IPS-11a (cell line): ENCODE measurements around the gene GLIPR2.
"Not testable (repeated sequence)": the region's sequence is repeated elsewhere in the genome, so short reads cannot be mapped to it uniquely, and the experiment has no call there.

Source experiments
- H3K4me3 ChIP-seq: one replicate; pipeline ENCODE4 v1.5.1; 2013; ENCODE audit warnings: low read depth, low read length, control low read depth

The GLIPR2 gene

DNA sequence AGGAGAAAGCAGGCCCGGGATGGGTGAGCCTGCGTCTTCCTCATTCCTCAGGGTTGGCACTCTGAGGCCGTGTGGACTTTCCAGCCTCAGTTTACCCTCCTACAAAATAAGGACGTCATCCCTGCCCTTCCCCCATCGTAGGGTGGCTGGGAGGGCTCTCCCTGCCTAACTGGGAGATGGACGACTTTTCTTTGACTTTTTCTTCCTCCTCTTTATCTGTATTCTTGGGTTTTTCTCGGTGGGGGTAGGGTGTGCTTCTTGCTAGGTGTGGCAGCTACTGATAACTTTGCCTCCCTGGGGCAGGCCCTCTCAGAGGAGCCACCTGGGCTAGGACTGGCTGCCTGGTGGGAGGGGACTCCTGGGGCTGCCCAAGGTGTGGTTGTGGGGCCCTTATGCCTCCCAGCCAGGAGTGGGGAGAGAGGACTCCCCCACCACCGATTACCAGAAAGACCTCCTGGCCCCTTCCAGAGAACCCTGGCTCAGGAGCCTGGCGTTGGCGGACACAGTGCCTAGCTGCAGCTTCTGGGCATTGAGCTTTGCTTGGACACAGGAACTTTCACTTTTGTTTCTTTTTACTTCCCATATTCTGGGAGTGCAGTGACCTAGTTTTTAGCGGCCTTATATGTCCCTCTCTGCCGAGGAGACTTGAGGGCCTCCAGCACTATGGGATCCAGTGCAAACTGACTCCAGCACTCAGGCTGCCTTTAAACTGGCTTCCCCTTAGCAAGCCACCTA, 6.1 kb downstream of the GLIPR2 start:
- H3K4me3 ChIP-seq: no peak overlapping the region

DNA sequence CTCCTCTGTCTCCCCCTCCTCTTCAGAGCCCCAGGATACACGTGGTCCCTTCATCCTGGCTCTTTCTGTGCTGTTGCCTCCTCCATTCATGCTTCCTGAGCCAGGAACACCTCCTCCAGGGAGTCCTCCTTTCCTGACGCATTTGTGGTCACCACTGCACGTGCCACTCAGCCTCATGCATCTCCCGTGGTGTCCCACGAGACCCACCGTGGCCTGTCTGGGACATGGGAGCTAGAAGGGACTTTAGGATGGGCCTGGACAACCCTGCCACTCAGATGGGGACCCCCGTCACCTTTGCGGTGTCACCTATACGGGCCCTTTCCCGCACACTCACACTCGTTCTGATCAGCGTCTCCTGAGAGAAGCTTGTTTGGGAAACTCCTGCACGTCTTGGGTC, 6.7 kb downstream of the GLIPR2 start:
- H3K4me3 ChIP-seq: no peak overlapping the region

DNA sequence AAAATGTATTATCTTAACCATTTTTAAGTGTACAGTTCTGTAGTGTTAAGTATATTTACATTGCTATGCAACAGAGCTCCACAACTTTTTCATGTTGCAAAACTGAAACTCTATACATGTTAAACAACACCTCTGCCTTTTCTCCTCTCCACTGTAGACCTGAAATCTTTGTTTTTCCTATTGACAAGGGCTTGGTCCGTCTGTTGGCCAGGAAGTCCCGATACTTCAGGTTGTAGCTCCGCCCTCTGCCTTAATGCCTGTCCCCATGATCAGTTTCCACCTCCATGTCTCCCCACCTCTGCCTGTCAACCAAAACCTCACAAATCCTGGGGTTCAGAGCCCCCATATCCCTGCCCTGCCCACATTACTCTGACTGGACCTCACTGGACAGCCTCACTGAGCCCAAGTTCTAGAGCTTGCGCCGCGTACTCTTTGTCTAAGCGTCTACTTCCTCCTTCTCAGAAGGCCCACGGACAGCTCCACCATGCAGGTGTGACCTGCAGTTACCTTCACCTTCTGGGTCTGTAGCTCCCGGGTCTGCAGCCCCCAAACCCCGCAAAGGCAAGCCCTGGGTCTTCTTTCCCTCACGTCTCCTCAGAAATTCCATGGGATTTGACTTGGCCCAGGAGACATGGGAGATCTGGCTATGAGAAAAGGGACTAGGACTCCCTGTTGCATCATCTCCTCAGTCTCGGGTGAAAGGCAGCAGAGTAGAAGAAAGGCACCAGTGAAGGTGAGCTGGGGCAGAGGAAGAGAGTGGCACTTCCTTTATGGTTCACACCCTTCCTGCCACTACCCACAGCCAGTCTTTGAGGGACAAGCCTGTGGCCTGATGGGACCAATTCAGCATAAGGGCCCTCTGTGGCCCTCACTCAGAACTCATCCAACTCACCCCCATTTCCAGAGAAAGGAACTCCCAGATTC, 8.0 kb downstream of the GLIPR2 start:
- H3K4me3 ChIP-seq: no peak overlapping the region

DNA sequence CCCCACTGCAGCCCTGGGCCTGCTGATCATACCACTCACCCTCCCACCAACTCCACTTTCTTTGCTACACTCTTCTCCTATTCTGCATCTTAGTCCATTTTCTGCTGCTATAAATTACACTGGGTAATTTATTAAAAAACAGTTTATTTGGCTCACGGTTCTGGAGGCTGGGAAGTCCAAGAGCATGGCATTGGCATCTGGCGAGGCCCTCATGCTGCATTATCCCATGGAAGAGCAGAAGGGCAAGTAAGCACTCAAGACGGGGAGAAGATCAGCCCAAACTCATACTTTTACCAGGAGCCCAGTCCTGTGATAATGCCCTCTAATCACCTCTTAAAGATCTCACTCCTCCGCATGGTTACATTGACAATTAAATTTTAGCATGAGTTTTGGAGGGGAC, 9.4 kb downstream of the GLIPR2 start:
- H3K4me3 ChIP-seq: no peak overlapping the region

DNA sequence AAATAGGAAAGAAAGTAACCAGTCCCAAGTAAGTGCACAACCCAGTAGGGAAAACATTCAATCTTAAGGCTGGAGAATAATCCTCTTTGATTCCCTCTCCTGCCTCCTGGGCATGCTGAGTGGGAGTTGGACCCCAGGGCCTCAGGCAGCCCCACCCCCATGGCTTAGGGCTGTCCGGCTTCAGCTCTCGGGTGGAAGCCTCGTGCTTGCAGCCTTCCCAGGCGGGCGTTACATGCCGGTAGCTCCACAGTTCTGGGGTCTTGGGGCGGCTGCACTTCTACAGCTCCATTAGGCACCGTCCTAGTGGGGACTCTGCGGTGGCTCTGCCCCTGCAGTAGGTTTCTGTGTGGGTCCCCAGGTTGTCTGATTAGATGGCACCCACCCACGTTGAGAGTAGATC, 10.1 kb downstream of the GLIPR2 start:
- H3K4me3 ChIP-seq: no peak overlapping the region

DNA sequence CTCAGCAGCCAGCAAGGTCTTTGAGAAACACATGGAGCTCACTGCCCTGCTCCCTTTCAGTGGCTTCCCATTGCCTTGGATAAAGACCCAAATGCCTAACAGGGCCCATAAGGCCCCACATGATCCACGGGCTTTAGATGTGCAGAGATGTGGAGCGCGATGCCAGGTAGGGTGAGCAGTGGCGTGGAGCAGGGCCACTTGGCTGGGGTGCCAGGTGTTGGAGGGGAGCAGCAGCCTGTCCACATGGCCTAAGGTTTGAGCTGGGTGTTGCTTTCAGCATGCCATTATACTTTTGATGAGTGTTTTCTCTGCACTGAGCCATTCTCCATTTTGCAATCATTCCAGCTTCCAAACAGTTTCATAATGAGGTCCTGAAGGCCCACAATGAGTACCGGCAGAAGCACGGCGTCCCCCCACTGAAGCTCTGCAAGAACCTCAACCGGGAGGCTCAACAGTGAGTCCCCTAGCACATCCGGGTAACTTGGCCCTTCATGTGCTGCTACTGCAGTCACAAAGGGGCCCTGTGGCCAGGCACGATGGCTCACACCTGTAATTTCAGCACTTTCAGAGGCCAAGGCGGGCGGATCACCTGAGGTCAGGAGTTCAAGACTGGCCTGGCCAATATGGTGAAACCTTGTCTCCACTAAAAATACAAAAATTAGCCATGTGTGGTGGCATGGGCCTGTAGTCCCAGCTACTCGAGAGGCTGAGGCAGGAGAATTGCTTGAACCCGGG, 11.1 kb downstream of the GLIPR2 start:
- H3K4me3 ChIP-seq: no peak overlapping the region

DNA sequence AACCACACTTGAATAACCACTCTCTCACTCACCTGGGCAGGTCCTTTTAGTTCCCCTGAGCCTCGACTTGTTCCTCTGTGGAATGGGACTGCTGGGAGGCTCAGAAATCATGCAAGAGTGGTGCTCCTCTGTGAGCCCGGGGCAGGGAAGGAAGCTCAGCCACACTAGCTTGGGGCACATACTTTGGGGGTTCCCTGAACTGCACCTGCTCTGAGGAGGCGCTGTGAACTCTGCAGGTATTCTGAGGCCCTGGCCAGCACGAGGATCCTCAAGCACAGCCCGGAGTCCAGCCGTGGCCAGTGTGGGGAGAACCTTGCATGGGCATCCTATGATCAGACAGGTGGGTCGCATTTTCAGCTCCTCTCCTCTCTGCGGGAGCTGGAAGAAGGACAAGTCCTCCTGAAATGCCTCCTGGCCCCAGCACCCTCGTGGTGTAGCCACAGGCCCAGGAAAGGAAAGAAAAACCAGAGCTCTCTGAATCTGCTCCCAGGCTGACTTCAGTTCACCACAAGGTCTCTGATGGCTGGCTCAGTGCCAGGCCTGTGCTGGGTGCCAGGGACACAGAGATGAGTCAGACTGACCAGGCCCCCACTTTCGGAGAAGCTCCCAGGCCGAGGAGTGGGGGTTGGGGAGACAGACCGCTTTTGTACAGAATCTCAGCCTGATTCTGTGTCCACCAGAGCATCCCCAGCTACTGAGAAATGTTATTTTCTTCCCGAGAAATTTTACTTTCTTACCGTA, 11.9 kb downstream of the GLIPR2 start:
- H3K4me3 ChIP-seq: no peak overlapping the region

DNA sequence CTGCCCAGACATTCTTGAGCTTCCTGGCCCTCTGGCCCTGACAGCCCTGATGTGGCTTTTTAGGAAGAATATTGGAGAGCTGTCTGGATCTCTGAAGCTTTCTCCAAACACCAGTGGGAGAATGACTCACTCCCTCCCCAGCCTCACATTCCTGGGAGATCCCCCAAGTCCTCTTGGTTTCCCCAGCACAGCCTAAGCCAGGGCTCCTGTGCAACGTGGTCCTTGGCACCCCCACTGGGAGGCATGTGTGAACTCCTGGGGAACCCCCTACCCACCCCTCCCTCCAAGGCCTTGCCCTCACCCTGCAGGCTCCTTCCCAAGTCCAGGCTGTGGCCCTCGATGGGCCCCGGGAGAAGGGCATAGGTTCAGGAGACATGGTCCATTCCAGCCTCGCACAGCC, 12.7 kb downstream of the GLIPR2 start:
- H3K4me3 ChIP-seq: no peak overlapping the region

DNA sequence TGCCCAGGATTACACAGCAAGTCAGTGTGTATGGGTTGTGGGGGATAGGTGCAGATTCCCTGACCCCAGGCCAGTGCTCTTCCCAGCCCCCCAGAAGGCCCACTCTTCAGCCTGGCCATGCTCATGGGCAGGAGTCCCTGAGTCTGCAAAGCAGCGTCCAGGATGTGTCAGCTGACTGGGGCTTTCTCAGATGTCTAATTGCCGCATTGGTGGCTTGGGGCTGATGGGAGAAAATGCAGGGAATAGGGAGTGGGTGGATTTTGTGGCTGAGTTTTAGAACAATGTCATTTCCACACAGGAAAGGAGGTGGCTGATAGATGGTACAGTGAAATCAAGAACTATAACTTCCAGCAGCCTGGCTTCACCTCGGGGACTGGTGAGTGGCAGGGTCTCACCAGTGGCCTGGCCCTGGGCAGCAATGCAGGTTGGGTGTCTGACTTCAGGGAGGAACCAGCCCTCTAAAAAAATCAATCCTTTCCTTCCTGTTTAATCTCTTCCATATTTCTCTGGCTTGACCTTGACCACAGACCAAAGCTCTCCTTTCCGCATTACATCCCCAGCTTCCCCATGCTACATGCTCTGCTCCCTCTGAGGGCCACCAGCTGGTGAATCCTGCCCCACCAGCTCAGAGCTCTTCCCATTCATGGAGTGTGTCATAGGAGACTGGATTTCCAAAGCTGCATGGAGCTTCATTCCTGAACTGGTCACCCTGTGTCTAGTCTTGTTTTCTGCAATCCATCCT, 14.2 kb downstream of the GLIPR2 start:
- no peak overlapping the region for H3K4me3 ChIP-seq

DNA sequence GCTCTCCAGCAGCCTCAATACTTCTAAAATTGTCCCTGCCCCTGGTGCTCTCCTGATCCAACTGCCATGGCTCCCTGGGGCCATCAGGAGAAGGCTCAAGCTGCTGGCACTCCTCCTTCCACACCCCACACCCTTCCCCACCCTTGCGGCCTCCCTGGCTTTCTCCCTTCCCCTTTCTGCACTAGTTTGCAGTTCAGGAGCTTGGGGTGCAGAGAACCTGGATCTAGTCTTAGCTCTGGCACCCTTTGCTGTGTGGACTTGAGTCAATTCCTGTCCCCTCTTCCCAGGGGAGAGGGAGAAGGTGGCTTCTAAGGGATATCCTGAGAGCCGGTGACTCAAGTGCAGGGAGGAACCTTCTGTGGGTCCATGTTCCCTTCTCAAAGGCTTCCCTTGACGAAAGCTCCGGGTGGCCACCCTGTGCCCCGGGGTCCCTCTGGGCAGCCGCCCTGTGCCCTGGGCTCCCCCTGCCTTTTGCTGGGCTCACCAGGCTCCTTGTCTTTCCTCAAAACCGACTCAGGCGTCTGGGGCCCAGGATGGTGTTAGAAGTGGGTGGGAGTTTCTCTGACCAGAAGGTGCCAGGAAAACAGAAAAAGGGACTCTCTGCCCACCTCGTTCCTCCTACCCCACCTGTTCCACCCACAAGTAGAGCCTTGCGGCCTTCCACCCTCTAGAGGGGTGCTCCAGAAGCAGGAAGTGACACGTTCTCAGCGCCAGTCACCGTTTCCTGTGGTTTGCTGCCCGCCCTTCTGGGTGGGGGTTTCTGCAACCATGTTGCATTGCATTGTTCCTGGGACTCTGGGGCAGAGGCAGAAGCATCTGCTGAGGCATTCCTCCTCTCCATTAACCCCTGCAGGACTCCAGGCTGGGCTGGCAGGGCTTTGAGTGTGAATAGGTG, 15.0 kb downstream of the GLIPR2 start:
- H3K4me3 ChIP-seq: no peak overlapping the region

DNA sequence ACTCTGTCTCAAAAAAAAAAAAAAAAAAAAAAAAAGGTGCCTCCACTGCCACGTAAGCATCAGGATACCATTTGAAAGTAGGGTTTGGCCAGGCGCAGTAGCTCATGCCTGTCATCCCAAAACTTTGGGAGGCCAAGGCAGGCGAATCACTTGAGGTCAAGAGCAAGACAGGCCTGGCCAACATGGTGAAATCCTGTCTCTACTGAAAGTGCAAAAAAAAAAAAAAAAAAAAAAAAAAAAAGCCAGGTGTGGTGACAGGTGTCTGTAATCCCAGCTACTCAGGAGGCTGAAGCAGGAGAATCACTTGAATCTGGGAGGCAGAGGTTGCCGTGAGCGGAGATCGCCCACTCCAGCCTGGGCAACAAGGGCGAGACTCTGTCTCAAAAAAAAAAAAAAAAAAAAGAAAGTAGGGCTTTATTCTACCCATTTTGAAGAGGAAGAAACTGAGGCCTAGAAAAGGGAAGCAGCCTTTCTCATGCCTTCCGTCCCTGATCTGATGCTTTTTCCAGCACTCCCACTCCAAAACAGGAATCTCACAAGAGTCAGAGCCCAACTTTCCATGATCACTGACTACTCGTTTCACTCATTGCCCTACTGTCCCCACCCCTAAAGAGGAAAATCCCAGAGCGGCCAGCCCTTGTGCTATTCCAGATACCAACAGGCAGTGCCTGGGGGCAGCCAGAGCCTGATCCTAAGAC, 16.4 kb downstream of the GLIPR2 start:
- no peak overlapping the region for H3K4me3 ChIP-seq

DNA sequence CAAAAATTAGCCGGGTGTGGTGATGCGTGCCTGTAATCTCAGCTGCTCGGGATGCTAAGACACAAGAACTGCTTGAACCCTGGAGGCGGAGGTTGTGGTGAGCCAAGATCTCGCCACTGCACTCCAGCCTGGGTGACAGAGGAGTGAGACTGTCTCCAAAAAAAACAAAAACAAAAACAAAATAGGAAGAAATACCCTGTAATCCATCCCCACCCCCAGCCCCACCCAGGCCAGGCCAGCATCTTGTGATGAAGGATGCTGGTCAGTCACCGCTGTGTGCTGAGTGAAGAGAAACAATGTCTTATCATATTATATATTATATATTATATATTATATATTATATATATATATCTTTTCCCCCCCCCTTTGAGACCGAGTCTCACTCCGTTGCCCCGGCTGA, 17.2 kb downstream of the GLIPR2 start:
- H3K4me3 ChIP-seq: no peak overlapping the region

DNA sequence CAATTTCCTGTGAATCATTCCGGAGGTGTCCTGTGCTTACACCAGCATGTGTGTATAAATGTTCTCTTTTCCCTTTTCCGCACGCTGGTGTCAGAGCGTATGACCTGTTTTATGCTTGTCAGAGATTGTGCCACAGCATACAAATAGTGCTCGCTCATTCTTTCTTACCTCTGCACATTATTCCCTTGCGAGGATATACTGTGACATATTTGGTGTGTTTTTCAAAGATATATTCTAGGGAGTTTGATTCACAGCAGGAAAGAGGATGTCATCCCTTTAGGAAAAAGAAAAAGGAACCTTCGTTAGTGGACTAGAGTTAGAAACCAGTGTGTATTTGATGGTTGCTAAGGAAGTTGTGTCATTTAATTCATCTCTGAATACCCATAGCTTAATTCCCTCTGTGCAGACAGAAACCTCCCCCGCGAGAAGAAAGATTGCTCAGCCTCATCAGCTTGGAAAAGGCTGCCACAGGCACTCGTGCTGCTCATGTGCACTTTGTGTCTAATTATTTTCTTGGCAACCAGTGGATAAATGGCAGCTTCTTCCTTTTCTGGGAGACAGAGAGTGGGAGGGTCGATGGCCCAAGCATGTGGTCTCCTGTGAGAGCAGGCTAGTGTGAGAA, 17.9 kb downstream of the GLIPR2 start:
- no peak overlapping the region for H3K4me3 ChIP-seq

DNA sequence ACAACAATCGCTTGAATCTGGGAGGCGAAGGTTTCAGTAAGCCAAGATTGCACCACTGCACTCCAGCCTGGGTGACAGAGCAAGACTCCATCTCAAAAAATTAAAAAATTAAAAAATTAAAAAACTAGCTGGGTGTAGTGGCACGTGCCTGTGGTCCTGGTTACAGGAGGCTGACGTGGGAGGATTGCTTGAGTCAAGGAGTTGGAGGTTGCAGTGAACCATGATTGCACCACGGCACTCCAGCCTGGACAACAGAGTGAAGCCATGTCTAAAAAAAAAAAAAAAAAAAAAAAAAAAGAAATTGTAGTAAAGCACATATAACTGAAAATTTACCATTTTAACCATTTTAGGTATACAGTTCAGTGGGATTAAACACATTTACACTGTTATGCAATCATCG, 19.6 kb downstream of the GLIPR2 start:
- no peak overlapping the region for H3K4me3 ChIP-seq

DNA sequence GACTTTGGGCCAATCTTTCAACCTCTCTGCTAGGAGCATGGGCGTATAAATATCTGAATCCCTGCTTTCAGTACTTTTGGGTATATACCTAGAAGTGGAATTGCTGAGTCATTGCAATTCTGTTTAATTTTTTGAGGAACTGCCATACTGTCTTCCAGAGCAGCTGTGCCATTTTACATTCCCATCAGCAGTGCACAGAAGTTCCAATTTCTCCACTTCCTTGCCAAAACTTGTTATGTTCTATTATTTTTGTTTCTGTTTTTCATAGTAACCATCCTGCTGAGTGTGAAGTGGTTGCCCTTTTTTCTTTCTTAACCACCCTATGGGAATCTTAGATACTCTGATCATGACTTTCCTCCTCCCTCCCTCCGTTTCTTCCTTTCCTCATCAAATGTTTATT, 21.6 kb downstream of the GLIPR2 start:
- H3K4me3 ChIP-seq: no peak overlapping the region

DNA sequence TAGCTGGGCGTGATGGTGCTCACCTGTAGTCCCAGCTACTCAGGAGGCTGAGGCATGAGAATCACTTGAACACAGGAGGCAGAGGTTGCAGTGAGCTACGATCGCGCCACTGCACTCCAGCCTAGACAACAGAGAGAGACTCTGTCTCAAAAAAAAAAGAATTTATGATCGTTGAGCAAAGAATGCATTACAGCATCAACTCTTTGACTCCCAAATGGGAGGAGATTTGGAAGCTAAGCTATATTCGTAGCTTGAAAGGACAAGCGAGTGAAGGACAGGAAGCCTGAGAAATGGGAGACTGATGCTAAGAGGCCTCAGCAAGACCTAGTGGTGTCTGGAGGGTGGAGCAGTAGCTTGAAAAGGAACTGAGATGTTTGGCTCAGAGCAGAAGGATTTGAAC, 22.4 kb downstream of the GLIPR2 start:
- no peak overlapping the region for H3K4me3 ChIP-seq

DNA sequence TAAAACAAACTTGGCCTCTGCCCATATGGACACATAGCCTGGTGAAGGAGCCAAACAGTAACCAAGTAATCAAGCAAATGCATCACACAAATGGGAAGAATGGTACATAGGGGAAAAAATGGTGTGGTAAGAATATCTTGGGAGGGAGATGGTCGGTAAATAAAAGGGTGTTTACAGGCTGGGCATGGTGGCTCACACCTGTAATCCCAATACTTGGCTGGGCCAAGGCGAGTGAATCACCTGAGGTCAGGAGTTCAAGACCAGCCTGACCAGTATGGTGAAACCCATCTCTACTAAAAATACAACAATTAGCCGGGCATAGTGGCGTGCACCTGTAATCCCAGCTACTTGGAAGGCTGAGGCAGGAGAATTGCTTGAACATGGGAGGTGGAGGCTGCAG, 23.0 kb downstream of the GLIPR2 start:
- H3K4me3 ChIP-seq: not testable (repeated sequence)

DNA sequence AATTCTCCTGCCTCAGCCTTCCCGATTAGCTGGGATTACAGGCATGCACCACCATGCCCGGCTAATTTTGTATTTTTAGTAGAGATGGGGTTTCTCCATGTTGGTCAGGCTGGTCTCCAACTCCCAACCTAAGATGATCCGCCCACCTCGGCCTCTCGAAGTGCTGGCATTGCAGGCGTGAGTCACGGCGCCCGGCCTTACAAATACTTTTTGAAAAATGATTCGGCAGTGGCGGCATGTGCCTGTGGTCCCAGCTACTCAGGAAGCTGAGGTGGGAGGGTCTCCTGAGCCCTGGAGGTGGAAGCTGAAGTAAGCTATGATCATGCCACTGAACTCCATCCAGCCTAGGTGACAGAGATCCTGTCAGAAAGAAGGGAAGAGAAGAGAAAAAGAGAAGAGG, 23.6 kb downstream of the GLIPR2 start:
- H3K4me3 ChIP-seq: not testable (repeated sequence)
